GM12873 (cell line): Measurements from ENCODE around the gene PEX11A.

Experiments used
- CTCF ChIP-seq: IDR thresholded peaks from 2 replicates; pipeline ENCODE4 v1.5.1; 2012; ENCODE audit warnings: low read depth, mild to moderate bottlenecking, moderate library complexity, low read length, control low read depth; ENCODE audit not compliant: insufficient read depth; ENCODE audit errors: missing control alignments

Gene PEX11A, protein sequence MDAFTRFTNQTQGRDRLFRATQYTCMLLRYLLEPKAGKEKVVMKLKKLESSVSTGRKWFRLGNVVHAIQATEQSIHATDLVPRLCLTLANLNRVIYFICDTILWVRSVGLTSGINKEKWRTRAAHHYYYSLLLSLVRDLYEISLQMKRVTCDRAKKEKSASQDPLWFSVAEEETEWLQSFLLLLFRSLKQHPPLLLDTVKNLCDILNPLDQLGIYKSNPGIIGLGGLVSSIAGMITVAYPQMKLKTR

DNA sequence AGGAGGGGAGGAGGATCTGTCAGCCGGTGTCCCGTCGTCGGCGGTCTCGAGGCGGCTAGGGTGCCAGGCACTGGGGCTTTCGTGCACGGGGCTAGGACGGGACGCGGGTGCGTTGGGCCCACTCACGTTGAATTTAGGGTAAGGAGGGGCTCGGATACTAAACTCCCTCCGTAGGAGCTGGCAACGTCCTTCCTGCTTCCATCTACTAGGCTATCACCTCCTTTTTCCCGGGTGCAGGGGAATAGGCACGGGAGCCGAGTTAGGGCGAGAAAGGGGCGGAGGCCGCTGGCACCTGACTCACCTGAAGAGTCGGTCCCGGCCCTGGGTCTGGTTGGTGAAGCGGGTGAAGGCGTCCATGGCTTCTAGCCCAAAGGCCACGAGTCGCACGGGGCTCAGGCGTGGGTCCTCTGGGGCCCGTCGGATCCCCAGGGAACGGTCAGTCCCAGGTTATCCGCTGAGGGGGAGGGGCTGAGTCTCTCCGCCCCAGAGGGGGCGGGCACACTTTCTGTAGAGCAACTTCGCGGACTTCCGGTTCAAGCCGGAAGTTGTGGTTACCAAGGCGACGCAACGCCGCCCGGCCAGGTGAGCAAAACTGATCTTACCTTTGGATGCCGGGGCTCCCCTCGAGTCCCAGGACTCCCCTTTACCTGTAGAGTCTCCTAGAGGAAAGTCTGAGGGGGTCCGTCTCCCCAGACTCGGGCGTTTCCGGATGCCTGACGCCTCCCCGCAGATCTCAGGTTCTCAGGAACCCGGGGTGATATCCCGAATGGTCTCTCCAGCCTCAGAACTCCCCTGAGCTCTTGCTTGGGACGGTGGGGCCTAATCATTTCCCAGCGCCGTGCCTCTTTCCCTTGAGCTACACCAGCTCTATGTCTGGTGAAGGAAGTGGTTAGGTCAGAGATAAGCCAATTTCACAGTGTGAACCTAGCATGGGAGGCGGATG is at the start of gene PEX11A, which contains the start of gene WDR93:
Gene PEX11A, minus strand, starts transcription at position 479 of the 943 bp plus-strand sequence. Its CDS starts 122 bp downstream, at position 357.
Gene WDR93, plus strand, starts transcription at position 536 of the 943 bp plus-strand sequence. CDS start 10,936 bp downstream, outside the sequence.
- no peak for TF ChIP-seq CTCF

GRCh38 chr15:89740137-89740536 is 49.6 kb upstream of the PEX11A start:
- TF ChIP-seq CTCF, result peak; percentile 93

DNA sequence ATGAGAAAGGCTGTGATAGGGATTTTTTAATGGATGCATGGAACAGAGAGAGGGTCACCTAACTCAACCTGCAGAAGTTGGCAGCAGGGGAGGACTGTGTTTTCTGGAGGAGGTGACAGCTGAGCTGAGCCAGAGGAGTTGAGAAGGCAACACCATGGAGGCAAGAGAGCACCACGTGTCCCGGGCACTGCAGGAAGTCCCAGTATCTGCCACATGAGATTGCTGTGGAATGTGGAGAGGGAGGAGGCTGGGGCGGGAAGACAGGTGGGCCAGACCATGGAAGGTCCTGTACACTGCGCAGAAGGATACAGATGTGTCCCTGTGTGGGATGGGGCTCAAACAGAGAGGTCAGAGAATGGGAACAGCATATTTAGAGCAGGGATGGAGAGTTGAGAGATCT is 45.2 kb upstream of the PEX11A start:
- TF ChIP-seq CTCF, result no peak

GRCh38 chr15:89732451-89733172 is 42.1 kb upstream of the PEX11A start:
- TF ChIP-seq CTCF, result no peak

GRCh38 chr15:89731275-89731674 is 40.7 kb upstream of the PEX11A start:
- no peak for TF ChIP-seq CTCF

GRCh38 chr15:89728254-89728653 is 37.7 kb upstream of the PEX11A start:
- TF ChIP-seq CTCF, result no peak
